GM21526 (cell line): Measurements from ENCODE around the gene ERAP2.
A peak's percentile ranks its signal among the peaks of the same experiment; 100 is the strongest.
"Not testable (repeated sequence)": the region's sequence is repeated elsewhere in the genome, so short reads cannot be mapped to it uniquely, and the experiment has no call there.

ENCODE experiments used
- ATAC-seq: cut with Tn5 transposase; IDR thresholded peaks from one replicate; pipeline ENCODE4 v1.9.1; 2021; ENCODE audit warnings: moderate library complexity; ENCODE audit not compliant: unreplicated experiment, low FRiP score

Gene ERAP2

DNA sequence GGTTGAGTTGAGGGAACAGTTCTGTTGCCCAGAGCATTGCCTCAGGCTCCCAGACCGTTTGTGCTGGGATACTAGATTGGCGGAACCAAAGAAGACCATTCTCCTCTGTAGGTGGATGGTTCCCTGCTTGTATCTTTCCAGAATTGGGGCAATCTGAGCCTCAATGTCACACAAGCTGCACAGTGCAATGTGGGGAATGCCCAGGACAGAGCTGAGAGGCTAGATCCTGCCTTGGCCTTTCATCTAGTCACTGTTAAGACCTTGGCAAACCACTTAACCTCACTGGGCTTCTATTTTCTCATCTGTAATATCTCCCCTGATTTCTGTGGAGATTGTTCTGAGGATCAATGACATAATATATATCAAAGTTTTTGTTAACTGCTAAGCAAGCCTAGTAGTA is 16.9 kb upstream of the ERAP2 start:
- ATAC-seq = no peak

GRCh38 chr5:96861076-96861475 is 15.2 kb upstream of the ERAP2 start:
- ATAC-seq = no peak

DNA sequence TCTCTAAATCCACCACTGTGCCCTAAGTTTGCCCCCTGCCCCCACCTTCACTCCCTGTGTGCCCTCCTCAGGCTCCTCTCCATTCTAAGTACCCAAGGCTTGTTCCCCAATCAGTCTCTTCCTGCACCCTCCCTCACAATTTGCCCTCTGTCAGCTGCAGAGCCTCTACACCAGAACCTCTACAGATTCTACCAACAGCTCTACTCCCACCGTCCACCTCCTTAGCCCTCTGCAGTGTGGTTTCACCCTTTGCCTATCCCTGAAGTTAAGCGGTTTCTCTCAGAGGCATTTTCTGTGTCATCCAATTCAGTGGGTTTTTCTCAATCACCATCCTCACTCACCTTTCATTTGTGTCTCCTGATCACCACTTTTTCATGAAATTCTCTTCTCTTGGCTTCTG is 13.2 kb upstream of the ERAP2 start:
- ATAC-seq = no peak

DNA sequence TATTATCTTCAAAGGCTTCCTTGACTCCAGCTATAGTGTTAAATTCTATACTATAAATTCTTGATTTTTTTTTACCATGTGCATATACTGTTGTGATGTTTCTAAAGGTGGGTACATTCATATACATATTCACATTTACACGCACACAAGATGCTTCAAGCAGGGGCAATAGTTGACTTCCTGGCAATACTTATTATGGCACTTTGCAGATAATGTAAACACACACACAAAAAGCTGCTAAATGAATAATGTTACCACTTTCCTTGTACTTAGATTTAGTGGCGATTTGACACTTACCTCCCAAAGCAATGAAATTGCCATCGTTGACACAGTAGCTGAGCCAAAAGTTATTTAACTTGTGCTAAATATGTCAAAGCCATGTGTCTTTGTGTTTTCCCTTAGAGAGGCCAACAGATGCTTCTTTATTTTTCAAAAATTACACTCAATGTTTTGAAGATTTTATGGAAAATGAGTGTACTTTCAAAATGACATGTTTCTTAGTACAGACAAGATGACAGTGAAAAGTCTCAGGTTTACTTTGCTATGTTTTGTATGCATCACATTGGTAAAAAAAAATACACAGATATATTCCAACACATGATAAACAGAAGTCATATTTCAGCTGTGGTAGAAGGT is 12.2 kb upstream of the ERAP2 start:
- no peak for ATAC-seq

- no peak for ATAC-seq
Observed at GRCh38 chr5:96864922-96865530, 11.3 kb upstream of the ERAP2 start.

GRCh38 chr5:96868603-96869371 is 7.5 kb upstream of the ERAP2 start:
- peak; percentile 81 for ATAC-seq

DNA sequence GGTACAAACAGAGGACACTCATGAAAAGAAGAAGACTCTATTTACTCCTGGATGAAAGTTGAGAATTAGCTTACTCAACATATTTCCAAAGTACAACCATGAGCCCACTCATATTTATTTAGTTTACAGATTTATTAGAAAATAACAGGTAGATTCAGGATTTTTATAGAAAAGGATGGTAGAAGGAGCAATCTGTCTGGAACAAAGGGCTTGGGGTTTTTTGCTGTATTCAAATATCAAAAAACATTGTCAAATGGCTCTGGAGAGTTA is 7.0 kb upstream of the ERAP2 start:
- no peak for ATAC-seq

DNA sequence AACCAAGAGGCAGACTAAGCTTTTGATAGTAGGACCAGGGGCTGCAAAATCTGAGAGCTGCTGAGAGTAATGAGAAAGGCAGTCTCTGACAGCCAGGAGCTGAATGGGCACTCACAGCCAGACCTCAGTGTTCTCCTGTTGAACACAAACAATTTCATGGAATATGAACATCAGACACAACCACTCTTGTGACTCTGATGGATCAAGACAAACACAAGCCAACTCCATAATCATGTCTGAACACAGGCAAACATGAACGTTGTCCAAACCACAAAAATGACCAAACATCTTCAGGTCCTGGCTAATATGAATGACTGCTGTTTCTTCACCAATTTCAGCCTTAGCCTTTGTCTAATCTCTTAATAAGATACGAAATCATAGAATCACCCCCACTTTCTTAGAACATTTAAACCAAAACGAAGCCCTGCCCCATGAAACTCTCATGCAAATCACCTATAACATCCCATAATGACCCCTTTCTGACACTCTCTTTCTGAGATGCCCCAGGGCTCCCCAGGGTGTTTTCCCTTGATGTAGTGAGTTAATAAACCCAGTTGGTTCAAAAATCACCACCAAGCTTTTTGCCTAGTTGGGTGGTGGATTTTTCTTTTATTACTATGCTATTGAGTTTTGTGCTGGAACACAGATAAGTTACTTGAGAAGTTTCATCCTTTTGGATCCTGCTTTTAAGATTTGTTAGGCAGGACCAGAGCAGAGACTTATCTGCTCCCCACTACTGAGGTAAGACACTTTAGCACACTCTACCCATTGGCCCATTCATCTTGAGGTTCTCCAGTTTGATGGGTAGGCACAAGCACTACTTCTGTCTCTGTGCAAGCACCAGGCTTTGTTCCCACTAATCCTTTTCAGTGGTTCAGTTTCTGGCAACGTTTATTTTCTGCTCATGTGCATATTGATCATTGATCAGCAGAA is 5.9 kb upstream of the ERAP2 start:
- ATAC-seq = peak; percentile 56

- no peak for ATAC-seq
Observed at GRCh38 chr5:96871027-96871399, 5.3 kb upstream of the ERAP2 start.

- no peak for ATAC-seq
Observed at GRCh38 chr5:96871686-96872085, 4.6 kb upstream of the ERAP2 start.

- no peak for ATAC-seq
Observed at GRCh38 chr5:96873449-96873848, 2.9 kb upstream of the ERAP2 start.

DNA sequence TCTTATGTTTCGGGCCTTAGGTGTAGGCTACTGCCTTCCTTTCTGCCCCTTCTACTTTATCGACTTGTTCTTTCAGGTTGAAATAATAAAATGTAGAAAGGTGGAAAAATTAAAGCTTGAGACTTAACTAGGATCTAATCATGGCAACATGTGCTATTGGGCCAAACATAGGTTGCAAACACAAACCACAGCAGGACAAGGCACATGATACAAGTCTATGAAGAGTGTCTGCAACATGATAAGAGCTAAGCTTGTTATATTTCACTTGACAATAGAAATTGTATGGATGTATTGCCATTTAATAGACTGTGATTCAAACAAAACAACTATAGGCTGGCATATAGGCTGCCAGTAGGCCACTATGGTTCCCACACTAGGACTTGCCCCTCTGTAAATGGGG is 1.7 kb upstream of the ERAP2 start:
- ATAC-seq = no peak

GRCh38 chr5:96875791-96876291 is 459 bp upstream of the ERAP2 start:
- peak; percentile 5 for ATAC-seq

- not testable (repeated sequence) for ATAC-seq
Observed at GRCh38 chr5:96876977-96877469, 723 bp downstream of the ERAP2 start.

- ATAC-seq = no peak
Observed at GRCh38 chr5:96879665-96880064, 3.4 kb downstream of the ERAP2 start.

DNA sequence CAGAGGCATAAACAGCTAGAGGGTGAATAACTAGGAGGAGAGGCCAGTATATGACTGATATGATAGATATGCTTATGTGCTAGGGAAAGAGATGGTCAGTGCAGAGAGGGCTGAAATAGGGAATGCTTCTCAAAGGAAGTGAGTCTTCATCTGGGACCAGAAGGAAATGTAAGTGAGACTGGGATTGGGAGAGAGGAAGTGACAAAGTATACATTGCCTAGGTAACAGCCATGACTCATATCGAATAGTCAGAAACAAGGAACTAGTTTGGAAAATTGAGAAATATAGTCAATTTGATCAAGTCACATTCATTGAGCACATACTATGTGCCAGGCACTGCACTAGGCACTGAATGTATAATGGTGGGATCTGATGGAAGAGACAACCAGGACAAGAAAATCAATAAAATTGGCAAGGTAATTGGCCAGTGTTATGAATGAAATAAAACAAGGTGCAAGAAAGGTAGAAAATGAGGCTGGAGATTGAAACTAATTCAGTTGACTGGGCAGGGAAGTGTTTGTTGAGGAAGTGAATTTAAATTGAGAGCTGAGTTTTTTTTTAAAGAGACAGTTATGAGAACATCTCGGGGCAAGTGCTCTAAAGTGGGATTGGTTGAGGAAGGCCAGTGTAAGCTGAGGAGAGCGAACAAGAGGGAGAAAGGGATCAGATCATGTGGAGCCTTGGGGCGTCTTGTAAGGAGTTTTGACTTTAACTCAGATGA is 4.3 kb downstream of the ERAP2 start:
- no peak for ATAC-seq

DNA sequence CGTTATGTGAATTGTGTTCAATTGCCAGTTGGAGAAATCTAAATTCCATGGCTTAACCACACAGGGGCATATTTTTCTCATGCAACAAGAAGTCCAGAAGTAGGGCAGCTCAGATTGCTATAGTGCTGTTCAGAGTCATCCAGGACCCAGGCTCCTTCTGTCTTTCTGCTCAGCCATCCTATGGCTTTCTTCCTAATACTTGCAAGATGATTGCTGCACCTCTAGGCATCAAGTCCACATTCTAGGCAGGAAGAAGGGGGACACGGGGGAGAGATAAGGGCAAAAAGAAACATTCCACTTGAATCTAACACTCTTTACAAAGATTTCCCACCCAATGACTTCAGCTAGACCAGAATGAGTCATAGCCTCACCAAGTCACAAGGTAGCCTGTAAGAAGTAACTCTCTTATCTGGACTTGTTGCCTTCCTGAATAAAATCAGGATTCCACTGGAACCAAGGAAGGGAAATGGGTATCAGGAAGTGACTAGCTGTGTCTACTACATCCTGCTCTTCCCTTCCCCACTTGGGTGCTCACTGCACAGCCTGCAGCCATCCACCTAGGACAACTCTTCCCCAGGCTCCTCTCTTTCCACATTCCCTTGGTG is 5.3 kb downstream of the ERAP2 start:
- ATAC-seq = no peak

DNA sequence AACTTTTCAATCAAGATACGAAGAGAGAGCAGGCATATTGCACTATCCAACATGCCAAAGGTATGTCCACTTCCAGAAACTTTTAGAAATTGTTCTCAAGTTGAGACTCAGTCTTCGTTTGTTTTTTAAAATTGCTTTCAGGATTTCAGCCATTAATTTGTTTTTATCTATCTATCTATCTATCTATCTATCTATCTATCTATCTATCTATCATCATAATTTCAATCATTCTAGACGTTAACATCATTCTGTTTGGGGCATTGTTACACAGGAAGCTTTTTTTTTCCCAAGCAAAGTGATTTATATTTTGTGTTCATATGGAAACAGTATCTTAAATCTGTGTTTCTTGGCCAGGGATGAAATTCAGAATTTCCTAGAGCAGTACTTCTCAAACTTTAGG is 7.6 kb downstream of the ERAP2 start:
- ATAC-seq = no peak

DNA sequence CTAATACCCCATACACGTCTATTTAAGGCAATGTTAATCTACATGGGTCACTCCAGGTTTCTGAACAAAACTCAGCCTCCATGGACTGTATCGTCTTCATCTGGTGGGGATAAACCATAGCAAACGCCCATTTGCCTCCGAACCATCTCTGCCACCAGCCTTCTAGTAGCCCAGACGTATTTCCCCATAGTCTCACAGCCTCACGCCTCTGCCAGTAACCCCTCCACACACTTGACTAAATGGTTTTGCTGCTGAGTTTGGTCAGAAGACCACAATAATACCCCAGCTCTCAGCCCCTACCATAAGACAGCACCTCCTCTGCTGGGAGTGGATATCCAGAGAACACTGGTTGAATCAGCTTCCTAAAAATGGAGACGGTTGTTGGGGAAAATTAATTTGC is 8.7 kb downstream of the ERAP2 start:
- no peak for ATAC-seq
